Chondrocyte (in vitro differentiated cells): Measurements from ENCODE around the gene NTN1. TPM values are rescaled to one million over a fixed set of nuclear protein-coding genes. Genes with fewer than 3 reads are reported as not detected.

Source experiments
- DNase-seq: peaks from one replicate; pipeline ENCODE4 v3.0.0; 2021; ENCODE audit warnings: mixed read lengths, low spot score
- H3K27ac Mint-ChIP-seq: one replicate; pipeline ENCODE4 v1.8.0; 2021; ENCODE audit warnings: mild to moderate bottlenecking, moderate library complexity, mixed read lengths; ENCODE audit not compliant: unreplicated experiment
- H3K27me3 Mint-ChIP-seq: 2 replicates; pipeline ENCODE4 v1.8.0; 2021; ENCODE audit warnings: low read depth, mixed read lengths
- H3K36me3 Mint-ChIP-seq: 2 replicates; pipeline ENCODE4 v1.8.0; 2021; ENCODE audit warnings: low read depth, mixed read lengths
- H3K4me1 Mint-ChIP-seq: 2 replicates; pipeline ENCODE4 v1.8.0; 2021; ENCODE audit warnings: low read depth, mild to moderate bottlenecking, mixed read lengths
- H3K4me3 Mint-ChIP-seq: one replicate; pipeline ENCODE4 v1.8.0; 2021; ENCODE audit warnings: mild to moderate bottlenecking, moderate library complexity, mixed read lengths; ENCODE audit not compliant: unreplicated experiment
- H3K9me3 Mint-ChIP-seq: 2 replicates; pipeline ENCODE4 v1.8.0; 2021; ENCODE audit warnings: low read depth, mixed read lengths
- CTCF ChIP-seq: fragments of 200-600 bp; sonication (generic); IDR thresholded peaks from 2 replicates; pipeline ENCODE4 v1.5.0; 2021; ENCODE audit warnings: antibody characterized with exemption, mild to moderate bottlenecking, moderate library complexity
- total RNA-seq: library from RNA; stranded (reverse); gene quantifications from 3 replicates; pipeline ENCODE4 v1.2.1, GENCODE V29; 2021

Gene NTN1
- total RNA-seq, 1 donor from 2014 or later, result 4.0 TPM

DNA sequence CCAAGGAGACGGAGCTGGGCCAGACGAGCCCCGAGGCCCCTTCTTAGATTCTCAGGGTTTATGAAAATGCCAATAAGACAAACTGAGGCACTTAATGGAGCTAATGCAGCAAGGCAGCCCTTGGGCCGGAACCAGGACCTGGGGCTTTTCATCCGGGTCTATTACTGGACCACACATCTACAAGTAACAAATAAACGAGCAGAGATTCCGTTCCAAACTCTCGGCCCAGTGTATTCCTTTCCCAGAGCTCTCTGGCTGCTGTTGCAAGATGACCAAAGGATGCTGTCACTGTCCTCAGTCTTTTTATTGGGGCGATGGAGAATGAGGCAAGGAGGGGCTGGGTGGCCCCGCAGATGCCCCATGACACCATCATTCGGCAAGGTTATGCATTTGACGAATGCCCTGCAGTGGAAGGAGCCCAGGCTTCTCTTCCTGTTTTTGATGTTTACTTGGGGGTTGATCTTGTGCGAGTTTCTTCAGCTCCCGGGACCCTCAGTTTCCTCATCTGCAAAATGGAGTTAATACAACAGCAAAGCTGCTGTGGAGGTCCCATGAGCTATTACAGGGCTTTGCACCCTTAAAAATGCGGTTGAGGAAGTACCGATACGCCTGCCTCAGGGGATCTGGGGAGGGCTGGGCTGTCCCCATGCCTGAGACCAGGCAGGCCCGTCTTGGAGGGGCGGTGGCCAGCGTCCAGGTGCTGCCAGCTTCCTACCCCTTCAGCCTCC lies 1.1 kb upstream of the NTN1 start:
- Mint-ChIP-seq H3K4me1 (peaks cover 6% of the 10 kb centered on the region), H3K27me3 (peaks cover 27% of the 10 kb centered on the region), H3K27ac (no peak overlapping the region), H3K4me3 (peak overlapping the region; percentile 49), H3K9me3 (no peaks in the 10 kb centered on the region), H3K36me3 (no peaks in the 10 kb centered on the region)
- no peak for DNase-seq
- TF ChIP-seq CTCF, result no peak

GRCh38 chr17:9020824-9021157 lies 519 bp upstream of the NTN1 start:
- no peak for DNase-seq
- peak overlapping the region; percentile 49 for H3K4me3 Mint-ChIP-seq
- no peaks in the 10 kb centered on the region for H3K9me3 Mint-ChIP-seq
- TF ChIP-seq CTCF, result no peak
- H3K36me3 Mint-ChIP-seq, result no peaks in the 10 kb centered on the region
- peaks cover 6% of the 10 kb centered on the region for H3K4me1 Mint-ChIP-seq
- no peak overlapping the region for H3K27ac Mint-ChIP-seq
- peaks cover 23% of the 10 kb centered on the region for H3K27me3 Mint-ChIP-seq

DNA sequence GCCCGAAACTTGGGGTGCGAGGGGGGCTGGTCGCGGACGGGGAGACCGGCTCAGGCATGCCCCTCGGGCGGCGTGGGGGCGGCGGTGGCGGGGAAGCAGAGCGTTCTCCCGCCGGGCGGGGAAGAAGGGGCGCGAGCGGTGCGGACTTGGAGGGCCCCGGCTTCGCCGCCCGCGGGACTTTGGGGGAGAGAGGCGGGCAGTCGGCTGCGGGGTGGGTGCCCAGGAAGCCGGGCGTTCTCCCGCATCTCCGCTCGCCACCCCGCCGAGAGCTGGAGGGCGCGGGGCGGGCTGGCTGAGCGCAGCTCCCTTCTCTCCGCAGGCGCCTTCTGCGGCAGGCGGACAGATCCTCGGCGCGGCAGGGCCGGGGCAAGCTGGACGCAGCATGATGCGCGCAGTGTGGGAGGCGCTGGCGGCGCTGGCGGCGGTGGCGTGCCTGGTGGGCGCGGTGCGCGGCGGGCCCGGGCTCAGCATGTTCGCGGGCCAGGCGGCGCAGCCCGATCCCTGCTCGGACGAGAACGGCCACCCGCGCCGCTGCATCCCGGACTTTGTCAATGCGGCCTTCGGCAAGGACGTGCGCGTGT lies 772 bp downstream of the NTN1 start:
- Mint-ChIP-seq H3K27me3 (peaks cover 23% of the 10 kb centered on the region), H3K4me3 (peak overlapping the region; percentile 81), H3K36me3 (no peaks in the 10 kb centered on the region), H3K27ac (no peak overlapping the region), H3K4me1 (peaks cover 6% of the 10 kb centered on the region), H3K9me3 (no peaks in the 10 kb centered on the region)
- no peak for TF ChIP-seq CTCF
- no peak for DNase-seq

- Mint-ChIP-seq H3K27ac (no peak overlapping the region), H3K9me3 (no peaks in the 10 kb centered on the region), H3K4me3 (peak overlapping the region; percentile 81), H3K27me3 (peaks cover 23% of the 10 kb centered on the region), H3K36me3 (no peaks in the 10 kb centered on the region), H3K4me1 (peaks cover 6% of the 10 kb centered on the region)
- no peak for TF ChIP-seq CTCF
- DNase-seq, result no peak
Measured at GRCh38 chr17:9022573-9023391, 1.5 kb downstream of the NTN1 start.

DNA sequence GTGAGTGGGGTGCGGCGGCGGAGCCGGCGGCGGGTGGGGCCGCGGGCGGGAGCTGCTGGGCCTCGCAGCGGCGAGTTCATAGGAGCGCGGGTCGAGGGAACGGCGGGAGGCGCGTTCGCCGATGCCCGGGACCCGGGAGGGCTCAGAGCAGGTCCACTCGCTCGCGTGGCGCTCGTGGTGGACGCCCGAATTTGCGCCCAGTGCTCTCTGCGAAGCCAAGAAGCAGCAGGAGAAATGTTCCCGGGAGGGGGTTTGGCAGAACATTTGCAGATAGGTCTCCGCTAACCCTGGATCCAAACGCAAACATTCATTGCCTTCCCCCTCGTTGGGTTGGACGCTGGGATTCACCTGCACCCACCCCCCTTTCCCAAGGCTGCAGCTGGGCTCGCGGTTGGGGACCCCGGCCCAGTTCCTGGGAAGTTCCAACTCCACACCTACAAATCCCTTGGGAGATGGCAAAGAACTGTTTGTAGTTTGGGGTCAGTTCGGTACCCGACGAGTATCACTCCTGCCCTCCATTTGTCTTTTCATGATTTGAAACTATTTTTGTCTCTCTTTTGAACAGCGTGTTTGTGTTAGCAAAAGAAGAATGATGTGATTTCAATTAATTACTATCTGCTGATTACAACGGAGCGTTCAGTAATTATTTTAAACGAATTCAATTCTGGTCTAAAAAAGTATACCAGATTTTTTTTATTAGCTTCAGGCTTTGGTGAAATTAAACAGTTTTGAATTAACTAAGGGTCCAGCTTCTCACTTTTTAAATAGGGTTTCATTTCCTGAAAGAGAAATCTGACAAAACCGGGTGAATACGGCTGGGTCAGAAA lies 2.3 kb downstream of the NTN1 start:
- no peaks in the 10 kb centered on the region for H3K36me3 Mint-ChIP-seq

More for the DNA sequence above, 2.3 kb downstream of the NTN1 start:
- DNase-seq, result no peak
- no peak for TF ChIP-seq CTCF
- H3K27ac Mint-ChIP-seq, result no peak overlapping the region
- peaks cover 23% of the 10 kb centered on the region for H3K27me3 Mint-ChIP-seq
- H3K4me3 Mint-ChIP-seq, result no peak overlapping the region
- peaks cover 12% of the 10 kb centered on the region for H3K4me1 Mint-ChIP-seq
- H3K9me3 Mint-ChIP-seq, result no peaks in the 10 kb centered on the region
